ENCODE measurements around the gene LILRB1.
"Not testable (repeated sequence)": the region's sequence is repeated elsewhere in the genome, so short reads cannot be mapped to it uniquely, and the experiment has no call there.

LILRB1 gene

DNA sequence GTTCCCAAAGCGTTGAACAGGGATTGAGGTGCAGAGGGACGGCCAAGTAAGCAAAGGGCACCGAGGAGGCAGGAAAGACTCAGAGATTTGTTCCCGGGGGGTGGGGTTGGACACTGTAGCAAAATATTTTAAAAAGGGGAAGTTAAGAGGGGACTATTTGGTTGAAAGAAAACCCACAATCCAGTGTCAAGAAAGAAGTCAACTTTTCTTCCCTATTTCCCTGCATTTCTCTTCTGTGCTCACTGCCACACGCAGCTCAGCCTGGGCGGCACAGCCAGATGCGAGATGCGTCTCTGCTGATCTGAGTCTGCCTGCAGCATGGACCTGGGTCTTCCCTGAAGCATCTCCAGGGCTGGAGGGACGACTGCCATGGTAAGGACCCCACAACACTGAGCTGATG lies at the start of gene LILRB1:
LILRB1 (plus strand) TSS at position 223 of the 400 bp plus-strand sequence. CDS start 590 bp downstream, outside the sequence.
- H3K4me3 ChIP-seq (ENCODE audit: control insufficient read depth, low read depth, low read length); DNase-seq (ENCODE audit: low read depth): not testable (repeated sequence)

GRCh38 chr19:54586397-54586796 lies 43.9 kb upstream of the LILRB1 start:
- DNase-seq (ENCODE audit: low read depth) = no peak
- TF ChIP-seq CTCF (IDR thresholded peaks at IDR 0.05; ENCODE audit: control insufficient read depth, insufficient read depth, low read depth, low read length, missing control alignments) = no peak

GRCh38 chr19:54587026-54587425 lies 43.3 kb upstream of the LILRB1 start:
- TF ChIP-seq CTCF (IDR thresholded peaks at IDR 0.05; ENCODE audit: control insufficient read depth, insufficient read depth, low read depth, low read length, missing control alignments) = no peak
- H3K4me3 ChIP-seq (ENCODE audit: control insufficient read depth, low read depth, low read length) = no peak overlapping the region
- no peak for DNase-seq (ENCODE audit: low read depth)

More at GRCh38 chr19:54586397-54586796, 43.9 kb upstream of the LILRB1 start:
- H3K4me3 ChIP-seq (ENCODE audit: control insufficient read depth, low read depth, low read length) = no peak overlapping the region

- not testable (repeated sequence) for H3K4me3 ChIP-seq (ENCODE audit: control insufficient read depth, low read depth, low read length); DNase-seq (ENCODE audit: low read depth)
Measured at GRCh38 chr19:54593445-54593844, 36.8 kb upstream of the LILRB1 start, which contains the start of gene LILRA1. Gene LILRA1 (plus strand): TSS chr19:54593632. CDS start chr19:54594245, 613 bp downstream.

- H3K4me3 ChIP-seq (ENCODE audit: control insufficient read depth, low read depth, low read length); DNase-seq (ENCODE audit: low read depth): not testable (repeated sequence)
Measured at GRCh38 chr19:54593931-54594626, 36.2 kb upstream of the LILRB1 start.

- H3K4me3 ChIP-seq (ENCODE audit: control insufficient read depth, low read depth, low read length) = no peak overlapping the region
- no peak for TF ChIP-seq CTCF (IDR thresholded peaks at IDR 0.05; ENCODE audit: control insufficient read depth, insufficient read depth, low read depth, low read length, missing control alignments)
- DNase-seq (ENCODE audit: low read depth) = no peak
Measured at GRCh38 chr19:54594737-54595136, 35.5 kb upstream of the LILRB1 start.

- not testable (repeated sequence) for H3K4me3 ChIP-seq (ENCODE audit: control insufficient read depth, low read depth, low read length); DNase-seq (ENCODE audit: low read depth)
Measured at GRCh38 chr19:54595680-54596436, 34.4 kb upstream of the LILRB1 start.

- no peak for DNase-seq (ENCODE audit: low read depth)
- no peak overlapping the region for H3K4me3 ChIP-seq (ENCODE audit: control insufficient read depth, low read depth, low read length)
Measured at GRCh38 chr19:54600212-54600611, 30.1 kb upstream of the LILRB1 start.

More at GRCh38 chr19:54600212-54600611, 30.1 kb upstream of the LILRB1 start:
- TF ChIP-seq CTCF (IDR thresholded peaks at IDR 0.05; ENCODE audit: control insufficient read depth, insufficient read depth, low read depth, low read length, missing control alignments) = no peak

All from AG09309 (cell line).